GM19395 (cell line): ENCODE measurements around the gene CNGA4.
"Not testable (repeated sequence)": the region's sequence is repeated elsewhere in the genome, so short reads cannot be mapped to it uniquely, and the experiment has no call there.

Experiments used
- ATAC-seq: cut with Tn5 transposase; IDR thresholded peaks from one replicate; pipeline ENCODE4 v1.9.1; 2021; ENCODE audit warnings: mild to moderate bottlenecking, moderate library complexity; ENCODE audit not compliant: unreplicated experiment

The CNGA4 gene

DNA sequence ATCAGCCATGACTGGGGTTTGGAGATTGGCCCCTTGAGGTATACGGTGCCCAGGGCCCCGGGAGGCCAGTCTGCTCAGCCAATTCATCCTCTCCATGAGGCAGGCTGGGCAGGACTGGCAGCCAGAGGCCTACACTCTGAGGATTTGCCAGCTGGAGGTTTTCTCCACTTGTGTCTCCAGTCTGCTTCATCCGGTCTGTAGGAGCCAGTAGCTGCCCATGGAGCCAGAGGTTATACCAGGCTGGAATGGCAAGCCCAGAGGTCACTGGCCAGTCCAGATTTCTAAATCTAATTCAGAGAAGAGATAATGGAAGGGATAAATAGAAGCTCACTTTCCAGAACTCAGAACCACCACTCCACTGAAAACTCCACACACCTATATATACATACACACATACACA lies 14.5 kb upstream of the CNGA4 start:
- no peak for ATAC-seq

DNA sequence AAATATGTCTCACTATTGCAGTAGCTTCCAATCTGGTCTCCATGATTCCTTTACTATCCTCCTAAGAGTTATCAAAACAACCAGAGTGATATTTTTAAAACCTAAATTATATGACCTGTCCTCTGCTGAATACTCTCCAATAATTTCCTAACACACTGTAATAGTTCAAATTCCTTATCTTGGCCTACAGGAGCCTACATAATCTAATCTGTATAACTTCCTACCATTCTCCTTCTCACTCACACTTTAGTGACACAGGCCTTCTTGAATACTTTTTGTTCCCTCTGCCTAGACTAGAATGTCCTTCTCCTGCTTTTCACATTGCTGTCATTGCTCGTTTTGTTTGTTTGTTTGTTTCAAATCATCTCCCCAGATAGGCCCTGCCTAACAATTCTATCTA lies 13.9 kb upstream of the CNGA4 start:
- no peak for ATAC-seq

DNA sequence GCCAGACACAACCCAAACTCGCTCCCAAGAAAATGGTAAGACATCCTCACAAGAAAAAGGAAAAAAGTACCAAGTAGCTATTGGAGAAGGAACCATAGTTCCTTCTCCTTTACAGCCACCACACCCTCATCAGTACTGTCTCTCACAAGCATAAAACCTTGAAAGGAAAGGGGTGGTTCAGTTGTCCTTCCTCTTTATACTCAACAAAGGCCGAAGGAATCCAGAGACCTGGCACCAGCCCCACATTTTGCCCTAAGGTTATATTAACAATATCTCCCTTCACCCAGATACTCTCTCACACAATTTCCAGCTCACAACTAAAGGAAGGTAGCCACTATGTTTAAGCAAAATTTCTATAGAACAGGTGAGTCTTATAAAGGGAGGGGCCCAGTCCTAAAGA lies 13.0 kb upstream of the CNGA4 start:
- ATAC-seq = no peak

DNA sequence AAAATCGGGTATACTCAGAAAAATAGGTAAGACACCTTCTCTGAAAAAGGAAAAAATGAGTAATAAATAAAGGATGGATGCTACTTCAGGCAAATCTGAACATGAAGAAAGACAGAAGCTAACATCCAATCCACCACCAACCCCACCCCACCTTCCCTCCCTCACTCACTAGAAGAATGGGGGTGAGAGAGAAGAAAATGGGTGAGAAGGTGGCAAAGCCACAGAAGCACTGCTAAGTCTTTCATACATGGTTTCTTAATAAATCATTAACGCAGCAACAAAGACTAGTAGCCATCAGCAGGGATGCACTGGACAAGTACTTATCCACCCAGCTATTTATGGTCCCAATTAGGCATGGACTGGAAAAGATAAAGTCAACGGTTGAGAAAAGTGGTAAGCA lies 10.4 kb upstream of the CNGA4 start:
- no peak for ATAC-seq

DNA sequence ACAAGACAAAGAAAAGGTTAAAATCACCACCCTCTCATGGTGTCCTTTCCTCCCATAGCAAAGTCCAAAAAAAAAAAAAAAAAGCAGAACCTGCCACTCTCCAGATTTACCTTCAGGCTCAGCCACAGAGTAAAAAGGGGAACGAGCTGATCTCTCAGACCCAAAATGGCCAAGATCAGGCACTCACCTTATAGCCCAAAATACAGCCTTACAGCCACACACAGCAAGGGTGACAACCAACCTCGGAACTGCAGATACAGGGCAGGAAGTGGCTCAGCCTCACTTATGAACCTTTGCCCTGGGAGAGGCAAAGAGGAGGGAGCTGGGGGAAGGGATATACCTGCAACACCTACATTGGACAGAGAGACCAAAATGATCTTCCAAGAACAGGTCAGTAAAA lies 9.0 kb upstream of the CNGA4 start:
- no peak for ATAC-seq

DNA sequence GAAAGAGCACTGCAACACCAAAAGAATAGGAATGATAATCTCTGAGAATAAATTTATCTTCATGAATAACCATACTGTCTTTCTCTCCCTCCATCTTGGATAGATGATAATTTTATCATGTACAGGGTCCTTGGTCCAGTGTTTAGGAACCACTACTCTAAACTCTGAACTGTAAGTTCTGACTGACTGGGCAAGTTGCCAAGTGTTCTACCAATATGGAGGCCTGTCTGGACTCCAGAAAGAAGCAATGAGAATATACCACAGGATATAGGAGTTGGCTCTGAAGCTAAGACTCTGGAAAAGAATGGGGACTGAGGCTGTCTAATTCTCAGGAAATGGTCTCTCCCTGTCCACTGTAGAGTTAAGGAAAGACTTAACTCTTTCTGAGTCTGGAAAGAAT lies 6.0 kb upstream of the CNGA4 start:
- no peak for ATAC-seq

DNA sequence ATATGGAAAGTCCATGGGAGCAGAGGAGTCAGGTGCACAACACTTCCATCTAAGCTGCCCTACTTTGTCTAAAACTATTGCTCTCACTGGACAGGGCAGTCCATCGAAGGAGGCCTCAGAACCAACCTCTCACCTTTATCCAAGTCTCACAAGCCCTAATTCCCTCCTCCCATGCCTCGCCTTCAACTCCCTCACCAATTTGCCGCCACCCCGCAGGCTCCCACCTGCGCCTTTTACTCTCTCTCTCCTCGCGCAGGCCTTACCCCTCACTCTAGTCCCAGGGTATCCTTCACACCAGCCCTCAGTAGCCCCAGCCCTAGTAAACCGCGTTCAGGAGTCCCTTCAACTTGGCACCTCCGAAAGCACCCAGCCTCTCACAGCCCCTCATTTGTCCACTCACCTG lies 4.9 kb upstream of the CNGA4 start:
- peak; percentile 0 for ATAC-seq

DNA sequence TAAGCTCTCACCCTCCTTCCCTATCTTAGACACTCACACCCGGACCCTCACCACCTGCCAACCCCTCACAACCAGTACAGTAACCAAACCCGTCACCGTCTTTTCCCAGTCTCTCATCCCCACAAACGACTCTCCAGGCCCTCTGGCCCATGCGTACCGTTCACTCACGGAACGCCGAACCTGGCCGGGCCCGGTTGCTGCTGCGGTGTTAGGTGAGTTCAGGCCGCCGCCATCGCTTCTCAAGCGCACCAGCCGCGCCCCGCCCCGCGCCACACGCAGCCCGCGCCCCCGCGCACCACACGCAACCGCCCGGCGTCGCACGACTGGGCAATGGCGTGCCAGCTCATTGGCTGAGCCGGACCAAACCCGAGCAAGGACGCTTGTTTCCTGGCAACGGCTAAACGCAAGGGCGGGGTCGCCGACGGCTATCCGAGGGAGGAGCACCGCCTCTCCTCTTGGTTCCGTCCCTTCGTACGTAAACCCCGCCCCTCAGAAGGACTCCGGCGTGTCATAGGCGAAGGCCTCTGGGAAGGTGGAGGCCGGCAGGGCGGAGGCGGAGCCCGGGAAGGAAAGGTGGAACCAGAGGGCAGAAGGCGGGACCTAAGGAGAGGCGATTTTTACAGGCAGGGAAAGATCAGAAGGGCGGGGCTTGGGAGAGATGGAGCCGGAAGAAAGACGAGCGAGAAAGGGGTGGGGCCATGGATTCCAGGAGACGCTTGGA lies 4.3 kb upstream of the CNGA4 start, which contains the start of gene FHIP1B:
Gene FHIP1B (minus strand): TSS at position 250 of the 721 bp plus-strand sequence. CDS start 10,120 bp downstream, outside the sequence.
- peak; percentile 95 for ATAC-seq

DNA sequence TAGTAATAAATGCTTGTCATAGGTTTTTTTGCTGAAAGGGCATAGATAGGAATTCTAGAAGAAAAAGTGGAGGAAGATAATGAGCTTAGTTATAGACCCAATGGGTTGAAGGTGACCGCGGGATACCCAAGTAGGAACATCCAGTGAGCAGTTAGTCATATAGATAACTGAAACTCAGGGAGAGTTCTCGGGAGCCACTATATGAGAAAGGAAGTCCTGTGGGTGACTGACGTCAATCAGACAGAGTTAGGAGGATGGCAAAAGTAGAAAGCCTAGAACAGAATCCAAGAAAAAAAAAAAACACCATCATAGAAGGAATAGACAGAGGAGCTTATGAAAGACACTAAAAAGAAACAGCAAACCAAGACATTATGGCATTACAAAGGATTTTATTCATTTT lies 1.6 kb upstream of the CNGA4 start:
- no peak for ATAC-seq

DNA sequence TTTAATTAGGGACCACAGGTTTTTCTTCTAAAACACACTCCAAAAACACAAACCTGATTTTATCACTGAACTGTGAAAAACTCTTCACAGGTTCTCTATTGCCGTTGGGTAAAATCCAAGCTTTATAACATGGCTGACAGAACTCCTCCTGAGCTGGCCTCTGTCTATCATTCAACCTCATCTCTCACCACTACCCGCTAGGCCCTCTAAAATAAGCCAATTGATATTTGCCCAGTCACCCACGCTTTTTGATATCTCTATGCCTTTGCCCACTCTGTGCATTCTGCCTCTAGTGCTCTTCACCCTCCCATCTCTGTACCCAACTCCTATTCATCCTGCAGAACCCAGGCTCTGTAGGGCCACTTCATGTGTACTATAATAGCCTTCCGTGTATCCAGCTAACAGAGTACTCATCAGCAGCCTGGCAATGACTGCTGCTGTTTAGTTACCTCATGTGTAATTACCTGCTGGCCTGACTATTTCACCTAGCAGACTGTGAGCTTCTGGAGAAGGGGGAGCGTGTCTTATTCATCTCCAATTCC lies 1.1 kb upstream of the CNGA4 start:
- ATAC-seq = no peak

DNA sequence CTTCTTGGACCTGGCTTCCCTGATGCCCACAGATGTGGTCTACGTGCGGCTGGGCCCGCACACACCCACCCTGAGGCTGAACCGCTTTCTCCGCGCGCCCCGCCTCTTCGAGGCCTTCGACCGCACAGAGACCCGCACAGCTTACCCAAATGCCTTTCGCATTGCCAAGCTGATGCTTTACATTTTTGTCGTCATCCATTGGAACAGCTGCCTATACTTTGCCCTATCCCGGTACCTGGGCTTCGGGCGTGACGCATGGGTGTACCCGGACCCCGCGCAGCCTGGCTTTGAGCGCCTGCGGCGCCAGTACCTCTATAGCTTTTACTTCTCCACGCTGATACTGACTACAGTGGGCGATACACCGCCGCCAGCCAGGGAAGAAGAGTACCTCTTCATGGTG lies 1.2 kb downstream of the CNGA4 start:
- no peak for ATAC-seq

DNA sequence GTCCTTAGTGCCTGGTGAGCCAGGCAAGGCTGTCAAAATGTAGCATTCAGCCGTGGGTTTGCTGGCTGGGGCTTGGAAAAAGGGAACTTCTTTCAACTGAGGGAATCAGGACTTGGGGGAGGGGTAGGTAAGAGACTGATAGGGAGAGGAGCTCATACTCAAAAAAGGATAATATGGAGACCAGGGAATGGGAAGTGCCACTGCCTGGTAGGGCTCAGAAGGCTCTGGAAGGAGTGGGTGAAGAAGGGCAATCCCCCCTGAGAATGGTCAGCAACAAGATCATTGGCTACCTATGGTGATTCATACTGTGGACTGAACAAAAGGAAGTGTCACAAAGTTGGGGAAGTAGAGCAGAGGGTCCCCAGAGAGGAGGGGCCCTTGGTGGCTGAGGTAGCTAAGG lies 1.9 kb downstream of the CNGA4 start:
- no peak for ATAC-seq

DNA sequence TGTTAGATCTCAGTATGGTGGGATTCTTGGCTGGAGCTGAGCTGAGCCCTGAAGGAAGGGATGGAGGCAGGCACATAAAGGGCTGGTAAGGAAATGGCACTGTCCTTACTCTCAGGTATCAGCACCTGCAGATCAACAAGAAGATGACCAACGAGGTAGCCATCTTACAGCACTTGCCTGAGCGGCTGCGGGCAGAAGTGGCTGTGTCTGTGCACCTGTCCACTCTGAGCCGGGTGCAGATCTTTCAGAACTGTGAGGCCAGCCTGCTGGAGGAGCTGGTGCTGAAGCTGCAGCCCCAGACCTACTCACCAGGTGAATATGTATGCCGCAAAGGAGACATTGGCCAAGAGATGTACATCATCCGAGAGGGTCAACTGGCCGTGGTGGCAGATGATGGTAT lies 2.4 kb downstream of the CNGA4 start:
- ATAC-seq = no peak

DNA sequence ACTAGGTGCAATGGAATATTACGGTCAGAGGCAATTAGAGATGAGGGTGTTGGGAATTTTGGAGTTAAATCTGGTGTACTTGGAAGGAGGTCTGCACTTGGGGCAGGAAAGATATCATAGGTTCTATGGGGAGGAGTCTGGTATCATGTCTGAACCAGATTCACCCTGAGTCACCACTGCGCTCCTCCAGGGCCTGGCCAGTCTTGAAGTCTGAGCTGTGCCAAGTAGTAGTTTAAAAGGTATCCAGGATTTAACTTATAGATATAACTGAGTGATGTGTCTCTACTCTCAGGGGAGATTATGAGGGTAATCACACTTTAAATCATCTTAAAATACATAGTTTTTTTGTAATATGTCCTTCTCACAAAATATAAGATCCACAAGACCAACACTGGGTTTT lies 6.6 kb downstream of the CNGA4 start:
- no peak for ATAC-seq

DNA sequence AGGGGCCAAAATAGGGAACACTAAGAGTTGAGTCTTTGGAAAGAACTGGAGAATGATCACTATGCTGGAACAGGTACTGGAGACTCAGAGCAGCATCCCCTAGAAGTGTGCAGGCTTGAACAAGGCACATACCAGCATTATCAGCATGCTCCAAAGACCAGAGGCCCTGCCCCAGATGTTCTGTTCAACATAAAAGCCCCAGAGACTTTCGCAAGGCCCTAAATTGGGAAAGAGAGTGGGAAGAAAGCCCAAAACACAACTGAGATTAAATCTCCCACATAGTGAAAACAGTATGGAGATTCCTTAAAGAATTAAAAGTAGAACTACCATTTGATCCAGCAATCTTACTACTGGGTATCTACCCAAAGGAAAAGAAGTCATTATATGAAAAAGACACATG lies 9.4 kb downstream of the CNGA4 start:
- ATAC-seq = no peak

DNA sequence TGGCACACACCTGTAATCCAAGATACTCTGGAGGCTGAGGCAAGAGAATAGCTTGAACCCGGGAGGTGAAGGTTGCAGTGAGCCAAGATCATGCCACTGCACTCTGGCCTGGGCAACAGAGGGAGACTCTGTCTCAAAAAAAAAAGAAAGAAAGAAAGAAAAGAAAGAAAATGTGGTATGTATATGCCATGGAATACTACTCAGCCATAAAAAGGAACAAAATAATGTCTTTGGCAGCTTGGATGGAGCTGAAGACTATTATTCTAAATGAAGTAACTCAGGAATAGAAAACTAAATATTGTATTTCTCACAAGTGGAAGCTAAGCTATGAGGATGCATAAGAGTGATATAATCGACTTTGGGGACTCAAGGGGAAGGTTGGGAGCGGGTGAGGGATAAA lies 10.0 kb downstream of the CNGA4 start:
- not testable (repeated sequence) for ATAC-seq

DNA sequence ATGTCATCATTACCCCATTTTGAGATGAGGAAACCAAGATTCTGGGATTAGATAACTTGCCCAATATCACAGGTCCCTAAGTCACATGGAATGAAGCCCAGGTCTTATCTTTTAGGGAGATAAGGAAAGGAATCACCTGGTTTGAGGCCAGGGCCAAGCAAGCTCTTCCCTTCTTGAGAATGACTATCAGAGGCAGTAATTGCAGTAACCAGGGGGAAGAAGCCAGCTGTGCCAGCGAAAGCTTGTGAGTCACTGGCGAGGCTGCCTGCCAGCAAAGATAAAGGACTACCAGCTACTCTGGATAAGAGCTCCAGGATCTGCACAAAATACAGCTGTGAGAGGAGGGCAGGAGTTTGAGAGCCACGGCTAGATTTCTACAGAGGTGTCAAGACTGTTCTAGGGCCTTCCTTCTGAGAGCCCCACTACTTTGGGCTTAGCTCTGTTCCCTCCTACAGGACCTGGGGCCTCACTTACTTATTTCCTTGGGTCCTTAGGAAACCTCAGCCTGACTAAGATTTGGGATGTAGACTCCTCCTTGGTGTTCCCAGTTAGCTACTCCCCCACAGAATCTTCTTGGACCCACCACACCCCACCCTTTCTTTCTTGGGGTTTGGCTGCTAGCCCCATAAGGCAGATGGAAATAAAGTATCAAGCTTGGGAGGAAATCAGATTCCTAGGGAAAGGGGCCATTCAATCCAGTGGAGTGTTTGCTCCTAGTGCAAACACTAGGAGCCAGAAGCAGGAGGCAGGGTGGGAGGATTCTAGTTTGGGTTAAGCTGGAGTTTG lies 11.1 kb downstream of the CNGA4 start:
- no peak for ATAC-seq

DNA sequence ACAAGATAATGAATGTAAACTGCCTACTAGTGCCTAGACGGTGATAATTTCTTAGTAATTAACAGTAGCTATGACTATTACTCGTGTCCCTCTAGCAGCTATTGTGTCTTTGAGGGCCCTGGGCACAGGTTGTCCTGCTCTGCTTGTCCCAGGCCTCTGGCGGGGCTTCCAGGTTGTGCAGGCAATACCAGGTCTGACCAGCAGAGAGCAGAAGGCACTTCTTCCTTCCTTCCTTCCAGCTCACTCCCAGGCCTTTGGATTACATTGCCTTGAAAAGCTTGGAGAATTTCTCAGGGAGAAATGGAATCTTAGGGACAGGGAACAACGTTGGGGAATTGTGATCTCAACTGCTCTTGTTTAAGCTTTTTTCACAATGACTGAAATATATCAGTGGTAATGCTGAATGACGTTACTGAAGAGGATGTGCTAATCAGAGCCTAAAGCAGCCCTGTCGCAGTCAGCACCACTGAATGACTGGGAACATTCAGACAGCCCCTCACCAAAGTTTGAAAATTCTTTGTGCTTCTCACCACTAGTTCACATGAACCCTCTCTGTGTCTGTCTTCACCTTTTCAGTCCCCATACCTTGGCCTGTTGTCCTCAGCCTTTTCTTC lies 12.3 kb downstream of the CNGA4 start:
- peak; percentile 75 for ATAC-seq

DNA sequence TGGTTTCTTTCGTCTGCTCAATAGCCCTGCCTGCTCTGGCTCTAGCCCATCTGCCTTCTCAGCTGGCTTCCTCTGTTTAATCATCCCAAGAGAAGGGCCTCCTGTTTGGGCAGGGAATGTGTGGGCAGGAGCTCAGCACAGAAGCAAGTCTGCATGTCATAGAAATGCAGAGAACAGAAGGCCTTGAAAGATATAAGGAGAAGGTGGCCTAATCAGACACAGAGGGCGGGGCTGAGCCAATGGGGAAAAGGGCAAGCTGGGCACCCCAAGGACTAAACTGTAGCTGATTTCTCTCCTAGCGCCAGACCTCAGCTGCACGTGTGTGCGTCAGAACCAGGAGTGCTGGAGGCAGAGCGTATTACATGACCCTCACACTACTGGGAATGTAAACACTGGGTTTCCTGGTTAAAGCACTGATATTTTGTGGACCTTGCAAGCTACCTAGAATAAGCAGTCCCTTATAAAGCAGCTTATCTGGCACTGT lies 13.1 kb downstream of the CNGA4 start:
- ATAC-seq = no peak

DNA sequence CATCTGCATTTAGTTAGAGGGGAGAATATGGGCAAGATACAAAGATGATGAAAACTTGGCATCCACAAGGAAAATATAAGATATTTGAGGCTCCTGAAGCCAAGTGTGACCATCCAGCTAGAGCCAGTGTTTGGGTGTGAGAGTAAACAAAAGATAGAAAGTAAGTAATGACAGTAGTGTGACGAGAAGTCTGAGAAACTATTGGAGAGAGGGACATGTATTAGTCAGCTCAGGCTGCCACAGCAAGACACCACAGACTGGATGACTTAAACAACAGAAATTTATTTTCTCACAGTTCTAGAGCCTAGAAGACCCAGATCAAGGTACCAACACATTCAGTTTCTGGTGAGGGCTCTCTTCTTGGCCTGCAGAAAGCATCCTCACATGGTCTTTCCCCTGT lies 14.3 kb downstream of the CNGA4 start:
- ATAC-seq = peak; percentile 53

DNA sequence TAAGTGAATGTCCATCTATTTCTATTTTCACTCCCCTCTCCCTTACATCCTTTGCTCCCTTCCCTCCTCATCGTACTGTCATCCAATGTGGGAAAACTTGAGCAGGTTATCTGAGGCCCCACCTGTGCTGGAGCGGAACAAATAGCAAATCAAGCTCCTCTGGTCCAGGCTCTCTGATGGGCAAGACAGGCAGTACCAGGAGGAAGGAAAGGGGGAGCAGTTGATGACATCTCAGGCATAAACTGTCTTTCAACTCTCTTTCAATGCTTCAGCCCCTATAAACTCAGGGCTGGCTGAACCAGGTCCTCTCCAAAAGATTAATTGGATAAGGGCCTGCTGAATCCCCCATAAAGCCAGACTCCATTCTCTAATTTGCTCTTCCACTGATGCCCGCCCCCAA lies 19.3 kb downstream of the CNGA4 start:
- no peak for ATAC-seq
